GM12874 (cell line): ENCODE results near the gene CALU.

ENCODE experiments used
- TF ChIP-seq, protein P1 (sequence below): IDR thresholded peaks from 2 replicates; pipeline ENCODE4 v1.5.1; 2011; ENCODE audit warnings: low read depth, mild to moderate bottlenecking, control low read depth, low read length, moderate library complexity; ENCODE audit not compliant: insufficient read depth

Gene CALU

DNA sequence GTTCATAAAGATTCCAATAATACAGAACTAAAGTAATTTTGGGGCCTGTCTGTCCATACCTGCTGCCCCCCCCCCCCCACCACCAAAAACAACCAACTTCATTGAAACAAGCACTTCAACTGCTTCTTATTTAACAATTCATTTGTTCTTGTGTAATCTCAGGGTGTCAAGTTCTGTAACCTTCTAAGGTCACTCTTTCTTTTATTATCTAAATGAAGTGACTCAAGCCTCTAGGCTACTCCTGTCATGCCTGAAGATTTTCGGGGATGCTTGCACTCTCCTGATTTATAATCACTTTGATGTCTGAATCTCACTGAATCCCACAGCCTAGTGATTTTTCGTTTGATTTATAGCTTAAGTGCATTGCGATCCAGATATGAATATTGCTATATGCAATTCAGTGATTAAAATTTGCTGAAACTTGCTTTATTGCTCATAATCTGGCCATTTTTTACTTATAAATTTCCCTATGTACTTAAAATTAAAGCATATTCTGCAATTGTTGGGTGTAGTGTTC lies 39.9 kb upstream of the CALU start:
- TF ChIP-seq, protein P1, sequence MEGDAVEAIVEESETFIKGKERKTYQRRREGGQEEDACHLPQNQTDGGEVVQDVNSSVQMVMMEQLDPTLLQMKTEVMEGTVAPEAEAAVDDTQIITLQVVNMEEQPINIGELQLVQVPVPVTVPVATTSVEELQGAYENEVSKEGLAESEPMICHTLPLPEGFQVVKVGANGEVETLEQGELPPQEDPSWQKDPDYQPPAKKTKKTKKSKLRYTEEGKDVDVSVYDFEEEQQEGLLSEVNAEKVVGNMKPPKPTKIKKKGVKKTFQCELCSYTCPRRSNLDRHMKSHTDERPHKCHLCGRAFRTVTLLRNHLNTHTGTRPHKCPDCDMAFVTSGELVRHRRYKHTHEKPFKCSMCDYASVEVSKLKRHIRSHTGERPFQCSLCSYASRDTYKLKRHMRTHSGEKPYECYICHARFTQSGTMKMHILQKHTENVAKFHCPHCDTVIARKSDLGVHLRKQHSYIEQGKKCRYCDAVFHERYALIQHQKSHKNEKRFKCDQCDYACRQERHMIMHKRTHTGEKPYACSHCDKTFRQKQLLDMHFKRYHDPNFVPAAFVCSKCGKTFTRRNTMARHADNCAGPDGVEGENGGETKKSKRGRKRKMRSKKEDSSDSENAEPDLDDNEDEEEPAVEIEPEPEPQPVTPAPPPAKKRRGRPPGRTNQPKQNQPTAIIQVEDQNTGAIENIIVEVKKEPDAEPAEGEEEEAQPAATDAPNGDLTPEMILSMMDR: no peak

DNA sequence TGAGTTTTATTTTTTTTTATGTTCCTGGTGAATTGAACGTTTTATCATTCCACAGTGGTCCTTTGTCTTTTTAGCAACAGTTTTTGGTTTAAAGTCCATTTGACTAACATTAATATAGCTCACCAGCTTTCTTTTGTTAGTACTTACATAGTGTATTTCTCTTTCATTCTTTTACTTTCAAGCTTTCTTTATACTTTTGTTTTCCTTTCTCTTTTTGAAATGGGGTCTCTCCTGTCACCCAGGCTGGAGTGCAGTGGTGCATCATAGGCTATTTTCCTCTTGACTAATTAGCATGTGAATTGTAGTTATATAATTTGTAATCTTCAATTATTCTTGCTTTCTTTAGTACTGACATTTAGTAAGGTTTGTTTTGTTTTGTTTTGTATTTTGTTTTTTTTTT lies 39.3 kb upstream of the CALU start:
- TF ChIP-seq, protein P1: no peak

DNA sequence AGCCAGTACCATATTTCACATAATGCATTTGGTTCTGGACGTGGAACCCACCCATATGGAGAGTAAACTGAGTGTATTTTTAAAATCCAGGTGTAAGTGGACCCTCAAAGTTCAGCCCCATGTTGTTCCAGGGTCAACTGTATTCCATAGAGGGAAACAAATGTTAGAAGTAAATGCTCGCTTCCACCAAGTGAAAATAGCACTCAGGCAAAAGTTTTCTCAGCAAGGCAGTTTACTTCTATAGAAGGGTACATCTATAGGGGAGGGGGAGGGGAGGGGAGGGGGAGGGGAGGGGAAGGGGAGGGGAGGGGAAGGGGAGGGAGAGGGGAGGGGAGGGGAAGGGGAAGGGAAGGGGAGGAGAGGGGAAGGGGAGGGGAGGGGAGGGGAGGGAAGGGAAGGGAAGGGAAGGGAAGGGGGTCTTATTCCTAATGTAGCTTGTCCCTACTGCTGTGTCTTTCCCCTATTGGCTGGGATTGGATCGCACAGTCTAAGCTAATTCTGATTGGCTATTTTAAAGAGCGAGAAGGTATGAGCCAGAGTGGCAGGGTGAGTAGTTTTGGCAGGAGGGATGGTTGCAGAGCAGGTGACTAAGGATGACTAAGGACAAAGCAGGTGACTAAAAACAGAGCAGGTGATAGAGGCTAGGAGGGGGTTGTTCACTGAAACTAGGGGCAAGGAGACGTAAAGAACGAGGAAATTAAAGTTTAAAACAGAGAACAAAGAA lies 37.9 kb upstream of the CALU start:
- TF ChIP-seq, protein P1: no peak

DNA sequence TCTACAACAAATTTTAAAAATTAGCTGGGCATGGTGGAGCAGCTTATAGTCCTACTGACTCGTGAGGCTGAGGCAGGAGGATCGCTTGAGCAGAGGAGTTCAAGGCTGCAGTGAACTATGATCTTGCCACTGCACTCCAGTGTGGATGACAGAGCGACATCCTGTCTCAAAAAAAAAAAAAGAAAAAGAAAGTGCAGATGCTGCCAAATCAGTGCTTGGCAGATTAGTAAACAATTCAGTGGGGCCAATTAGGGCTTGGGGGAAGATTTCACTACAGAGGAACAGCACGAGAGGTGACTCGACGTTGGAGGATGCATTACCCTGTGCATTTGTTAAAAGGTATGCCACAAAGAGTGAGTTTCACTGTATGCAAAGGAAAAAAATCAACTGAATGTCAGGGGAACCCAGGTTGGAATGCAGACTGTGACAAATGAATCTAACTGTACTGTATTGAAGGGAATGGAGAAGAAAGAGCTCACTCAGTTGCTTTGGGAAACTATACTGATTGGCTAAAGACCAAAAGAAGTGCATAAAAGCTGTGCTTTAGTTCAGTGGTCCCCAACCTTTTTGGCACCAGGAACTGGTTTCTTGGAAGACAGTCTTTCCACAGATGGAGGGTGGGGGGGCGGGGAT lies 35.4 kb upstream of the CALU start:
- TF ChIP-seq, protein P1: no peak

DNA sequence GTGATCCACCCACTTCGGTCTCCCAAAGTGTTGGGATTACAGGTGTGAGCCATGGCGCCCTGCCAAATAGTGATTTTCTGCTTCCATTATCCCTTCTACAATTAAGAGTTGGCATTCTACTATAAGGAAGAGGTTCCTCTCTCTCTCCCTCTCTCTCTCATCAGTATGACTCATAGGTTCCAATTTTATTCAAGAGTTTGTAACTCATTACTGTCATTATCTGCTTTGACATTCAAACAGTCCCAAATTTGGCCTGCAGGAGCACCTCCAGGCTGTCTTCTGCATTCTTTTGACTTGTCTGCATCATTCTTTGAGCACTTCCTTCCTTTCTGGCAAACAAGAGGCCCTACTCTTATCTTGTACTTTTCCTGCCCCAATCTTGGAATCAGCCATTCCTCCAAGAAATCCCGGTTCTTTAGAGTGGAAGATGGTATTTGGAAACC lies 33.2 kb upstream of the CALU start:
- TF ChIP-seq, protein P1: no peak

DNA sequence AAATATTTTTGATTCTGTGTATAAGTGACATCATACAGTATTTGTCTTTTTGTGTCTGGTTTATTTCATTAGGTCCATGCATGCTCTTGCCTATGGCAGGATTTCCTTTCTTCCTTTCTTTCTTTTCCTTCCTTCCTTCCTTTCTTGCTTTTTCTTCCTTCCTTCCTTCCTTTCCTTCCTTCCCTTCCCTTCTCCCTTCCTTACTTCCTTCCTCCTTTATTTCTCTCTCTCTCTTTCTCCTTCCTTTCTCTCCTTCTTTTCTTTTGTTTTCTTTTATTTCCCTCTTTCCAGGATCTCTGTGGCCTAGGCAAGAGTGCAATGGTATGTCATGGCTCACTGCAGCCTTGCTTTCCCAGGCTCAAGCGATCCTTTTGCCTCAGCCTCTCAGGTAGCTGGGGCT lies 31.4 kb upstream of the CALU start:
- TF ChIP-seq, protein P1: no peak

DNA sequence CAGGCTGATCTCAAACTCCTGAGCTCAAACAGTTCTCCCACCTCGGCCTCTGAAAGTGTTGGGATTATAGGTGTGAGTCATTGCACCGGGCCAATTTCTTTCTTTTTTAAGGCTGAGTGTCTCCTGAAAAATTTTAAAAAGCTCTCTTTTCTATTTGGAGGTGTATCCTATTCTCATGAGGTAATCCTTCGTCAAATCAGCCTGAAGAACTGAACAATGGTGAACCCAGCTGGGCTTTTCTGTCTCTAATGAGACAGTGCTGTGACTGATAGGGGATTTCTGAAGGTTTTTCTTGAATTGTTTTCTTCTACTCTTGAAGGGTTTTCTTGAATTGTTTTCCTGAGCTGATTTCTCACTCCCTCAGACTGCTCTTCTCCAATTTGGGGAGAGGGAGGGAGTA lies 30.9 kb upstream of the CALU start:
- TF ChIP-seq, protein P1: no peak
